ENCODE measurements around the gene TMEM120B. TPM values are rescaled to one million over a fixed set of nuclear protein-coding genes. Genes with fewer than 3 reads are reported as not detected.

Gene TMEM120B
- total RNA-seq, 1 experiment from 2014 or later: 20.5 TPM

DNA sequence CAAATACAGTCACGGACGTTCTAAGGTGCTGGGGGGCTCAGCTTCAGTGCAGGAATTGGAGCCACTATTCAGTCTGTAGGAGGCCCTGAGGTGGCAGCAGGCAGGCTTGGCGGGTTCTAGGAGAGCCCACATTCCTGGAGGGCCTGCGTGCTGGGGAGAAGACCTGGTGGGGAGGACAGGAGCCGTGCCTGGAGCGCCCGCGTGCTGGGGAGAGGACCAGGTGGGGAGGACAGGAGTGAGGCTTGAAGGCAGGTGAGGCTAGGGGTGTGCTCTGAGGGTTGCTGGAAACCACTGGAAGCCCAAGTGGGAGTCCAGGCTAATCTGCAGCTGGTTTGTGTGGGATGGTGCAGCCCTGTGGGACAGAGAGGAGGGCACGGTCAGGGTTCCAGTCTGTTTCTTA lies 57.8 kb downstream of the TMEM120B start:
- H4K20me1 ChIP-seq (ENCODE audit: insufficient read depth): no peaks in the 10 kb centered on the region
- no peak overlapping the region for H2AFZ ChIP-seq (ENCODE audit: low read depth, low read length, poor library complexity, severe bottlenecking)
- no peaks in the 10 kb centered on the region for H3K27me3 ChIP-seq (ENCODE audit: insufficient read depth, low read length)
- DNase-seq (ENCODE audit: low read depth, low spot score) (no peak), ATAC-seq (no peak)
- H3K9me2 ChIP-seq (ENCODE audit: insufficient read depth): no peaks in the 10 kb centered on the region
- POLR2A ChIA-PET: no interaction called here
- no peak overlapping the region for H3K9ac ChIP-seq (ENCODE audit: low read length)
- H3K79me2 ChIP-seq (ENCODE audit: insufficient read depth, low read length): no peaks in the 10 kb centered on the region
- no peak overlapping the region for H3K4me3 ChIP-seq (replicated peaks in 1 of 2; ENCODE audit: low read depth in 1 of 2, low read length in 2 of 2)
- no peak overlapping the region for H3K4me2 ChIP-seq (ENCODE audit: low read length)
- no peak overlapping the region for H3K27ac ChIP-seq (ENCODE audit: low read depth, low read length)
- no TSS peak for BruUV-seq (replicated peaks)
- H3K36me3 ChIP-seq (ENCODE audit: control insufficient read depth in 1 of 2, insufficient read depth in 2 of 2, low read length in 2 of 2): no peaks in the 10 kb centered on the region
- RAD21 ChIA-PET (ENCODE audit: low non-redundant PET in 1 of 2, low total read pairs in 2 of 2, uncharacterized antibody in 2 of 2, unreplicated experiment in 2 of 2): no interaction called here
- H3K4me1 ChIP-seq (ENCODE audit: control insufficient read depth in 1 of 2, insufficient read depth in 2 of 2, low read length in 2 of 2): peaks cover 27 to 44% of the 10 kb centered on the region in 2 experiments
- intact Hi-C loops (cut with micrococcal nuclease): no loop called here
- H3K9me3 ChIP-seq (ENCODE audit: control insufficient read depth in 1 of 2, insufficient read depth in 1 of 2, low read depth in 1 of 2, low read length in 2 of 2): no peaks in the 10 kb centered on the region
- no peak for TF ChIP-seq RAD21 (IDR thresholded peaks at IDR 0.05; ENCODE audit: low read depth)
- TF ChIP-seq CBX3 (IDR thresholded peaks at IDR 0.05; ENCODE audit: low read depth): no peak
- no peak for TF ChIP-seq ZNF274 (IDR thresholded peaks at IDR 0.05; ENCODE audit: low read depth, low read length)
- no peak for TF ChIP-seq CEBPB (IDR thresholded peaks at IDR 0.05; ENCODE audit: low read depth)
- no peak for TF ChIP-seq SRF (IDR thresholded peaks at IDR 0.05; ENCODE audit: low read depth)
- TF ChIP-seq YY1 (IDR thresholded peaks at IDR 0.05; ENCODE audit: extremely low read depth, insufficient replicate concordance, low read depth, low read length): no peak
- no peak for TF ChIP-seq EZH2phosphoT487 (IDR thresholded peaks at IDR 0.05; ENCODE audit: borderline replicate concordance)
- TF ChIP-seq TCF7L2 (IDR thresholded peaks at IDR 0.05; ENCODE audit: borderline replicate concordance, extremely low read depth, insufficient read depth, insufficient read length): no peak
- TF ChIP-seq EGR1 (IDR thresholded peaks at IDR 0.05; ENCODE audit: low read depth): no peak
- TF ChIP-seq, protein P1, sequence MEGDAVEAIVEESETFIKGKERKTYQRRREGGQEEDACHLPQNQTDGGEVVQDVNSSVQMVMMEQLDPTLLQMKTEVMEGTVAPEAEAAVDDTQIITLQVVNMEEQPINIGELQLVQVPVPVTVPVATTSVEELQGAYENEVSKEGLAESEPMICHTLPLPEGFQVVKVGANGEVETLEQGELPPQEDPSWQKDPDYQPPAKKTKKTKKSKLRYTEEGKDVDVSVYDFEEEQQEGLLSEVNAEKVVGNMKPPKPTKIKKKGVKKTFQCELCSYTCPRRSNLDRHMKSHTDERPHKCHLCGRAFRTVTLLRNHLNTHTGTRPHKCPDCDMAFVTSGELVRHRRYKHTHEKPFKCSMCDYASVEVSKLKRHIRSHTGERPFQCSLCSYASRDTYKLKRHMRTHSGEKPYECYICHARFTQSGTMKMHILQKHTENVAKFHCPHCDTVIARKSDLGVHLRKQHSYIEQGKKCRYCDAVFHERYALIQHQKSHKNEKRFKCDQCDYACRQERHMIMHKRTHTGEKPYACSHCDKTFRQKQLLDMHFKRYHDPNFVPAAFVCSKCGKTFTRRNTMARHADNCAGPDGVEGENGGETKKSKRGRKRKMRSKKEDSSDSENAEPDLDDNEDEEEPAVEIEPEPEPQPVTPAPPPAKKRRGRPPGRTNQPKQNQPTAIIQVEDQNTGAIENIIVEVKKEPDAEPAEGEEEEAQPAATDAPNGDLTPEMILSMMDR (IDR thresholded peaks at IDR 0.05 in 2 of 3, conservative IDR thresholded peaks at IDR 0.05 in 1 of 3; ENCODE audit: borderline replicate concordance in 1 of 3, insufficient read depth in 1 of 3, low read depth in 2 of 3, low read length in 2 of 3): no peak
- TF ChIP-seq, protein P2, sequence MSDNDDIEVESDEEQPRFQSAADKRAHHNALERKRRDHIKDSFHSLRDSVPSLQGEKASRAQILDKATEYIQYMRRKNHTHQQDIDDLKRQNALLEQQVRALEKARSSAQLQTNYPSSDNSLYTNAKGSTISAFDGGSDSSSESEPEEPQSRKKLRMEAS (IDR thresholded peaks at IDR 0.05): no peak
- no peak for TF ChIP-seq ZFX (IDR thresholded peaks at IDR 0.05)
- TF ChIP-seq JUND (IDR thresholded peaks at IDR 0.05): no peak
- TF ChIP-seq POLR2A (IDR thresholded peaks at IDR 0.05; ENCODE audit: borderline replicate concordance, extremely low read depth, insufficient read depth, insufficient read length): no peak
- TF ChIP-seq ELF1 (IDR thresholded peaks at IDR 0.05; ENCODE audit: borderline replicate concordance, low read depth): no peak
- no peak for TF ChIP-seq EZH2 (IDR thresholded peaks at IDR 0.05)
- TF ChIP-seq, protein P3, sequence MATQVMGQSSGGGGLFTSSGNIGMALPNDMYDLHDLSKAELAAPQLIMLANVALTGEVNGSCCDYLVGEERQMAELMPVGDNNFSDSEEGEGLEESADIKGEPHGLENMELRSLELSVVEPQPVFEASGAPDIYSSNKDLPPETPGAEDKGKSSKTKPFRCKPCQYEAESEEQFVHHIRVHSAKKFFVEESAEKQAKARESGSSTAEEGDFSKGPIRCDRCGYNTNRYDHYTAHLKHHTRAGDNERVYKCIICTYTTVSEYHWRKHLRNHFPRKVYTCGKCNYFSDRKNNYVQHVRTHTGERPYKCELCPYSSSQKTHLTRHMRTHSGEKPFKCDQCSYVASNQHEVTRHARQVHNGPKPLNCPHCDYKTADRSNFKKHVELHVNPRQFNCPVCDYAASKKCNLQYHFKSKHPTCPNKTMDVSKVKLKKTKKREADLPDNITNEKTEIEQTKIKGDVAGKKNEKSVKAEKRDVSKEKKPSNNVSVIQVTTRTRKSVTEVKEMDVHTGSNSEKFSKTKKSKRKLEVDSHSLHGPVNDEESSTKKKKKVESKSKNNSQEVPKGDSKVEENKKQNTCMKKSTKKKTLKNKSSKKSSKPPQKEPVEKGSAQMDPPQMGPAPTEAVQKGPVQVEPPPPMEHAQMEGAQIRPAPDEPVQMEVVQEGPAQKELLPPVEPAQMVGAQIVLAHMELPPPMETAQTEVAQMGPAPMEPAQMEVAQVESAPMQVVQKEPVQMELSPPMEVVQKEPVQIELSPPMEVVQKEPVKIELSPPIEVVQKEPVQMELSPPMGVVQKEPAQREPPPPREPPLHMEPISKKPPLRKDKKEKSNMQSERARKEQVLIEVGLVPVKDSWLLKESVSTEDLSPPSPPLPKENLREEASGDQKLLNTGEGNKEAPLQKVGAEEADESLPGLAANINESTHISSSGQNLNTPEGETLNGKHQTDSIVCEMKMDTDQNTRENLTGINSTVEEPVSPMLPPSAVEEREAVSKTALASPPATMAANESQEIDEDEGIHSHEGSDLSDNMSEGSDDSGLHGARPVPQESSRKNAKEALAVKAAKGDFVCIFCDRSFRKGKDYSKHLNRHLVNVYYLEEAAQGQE (IDR thresholded peaks at IDR 0.05; ENCODE audit: low read depth): no peak
- CTCF ChIA-PET: no interaction called here

Measured in HCT116 (cell line).